Left forelimb (tissue), 1 donor: ENCODE measurements around the gene EXD2.
"Not testable (repeated sequence)": the region's sequence is repeated elsewhere in the genome, so short reads cannot be mapped to it uniquely, and the experiment has no call there.

Experiments
- DNase-seq: peaks from one replicate; pipeline ENCODE4 v3.0.0-alpha.2; 2018; ENCODE audit warnings: low spot score

EXD2 gene

GRCh38 chr14:69193721-69194120, 2.4 kb downstream of the EXD2 start:
- no peak for DNase-seq

- no peak for DNase-seq
These were observed 8.5 kb downstream of the EXD2 start for GRCh38 chr14:69199786-69200185.

GRCh38 chr14:69204753-69205152, 13.5 kb downstream of the EXD2 start:
- no peak for DNase-seq

- no peak for DNase-seq
These were observed 16.2 kb downstream of the EXD2 start for GRCh38 chr14:69207435-69208041.

- DNase-seq: no peak
These were observed 17.4 kb downstream of the EXD2 start for GRCh38 chr14:69208666-69209065.

- DNase-seq: no peak
These were observed 23.1 kb downstream of the EXD2 start for GRCh38 chr14:69214393-69214792.

- not testable (repeated sequence) for DNase-seq
These were observed 26.4 kb downstream of the EXD2 start for GRCh38 chr14:69217663-69218062.

GRCh38 chr14:69224946-69225345, 33.6 kb downstream of the EXD2 start:
- DNase-seq: no peak

GRCh38 chr14:69226178-69226577, 34.9 kb downstream of the EXD2 start:
- DNase-seq: no peak

- no peak for DNase-seq
These were observed 35.4 kb downstream of the EXD2 start for GRCh38 chr14:69226736-69227135.

- DNase-seq: no peak
These were observed 40.2 kb downstream of the EXD2 start for GRCh38 chr14:69231486-69231885.

GRCh38 chr14:69232388-69232787, 41.1 kb downstream of the EXD2 start:
- no peak for DNase-seq

- DNase-seq: no peak
These were observed 42.8 kb downstream of the EXD2 start for GRCh38 chr14:69234106-69234505.

GRCh38 chr14:69235708-69236107, 44.4 kb downstream of the EXD2 start:
- DNase-seq: no peak

- no peak for DNase-seq
These were observed 45.8 kb downstream of the EXD2 start for GRCh38 chr14:69237142-69237541.

- DNase-seq: no peak
These were observed 46.3 kb downstream of the EXD2 start for GRCh38 chr14:69237584-69237983.

GRCh38 chr14:69238883-69239282, 47.6 kb downstream of the EXD2 start:
- DNase-seq: no peak

- no peak for DNase-seq
These were observed 49.4 kb downstream of the EXD2 start for GRCh38 chr14:69240527-69241173.

GRCh38 chr14:69241577-69241976, 50.3 kb downstream of the EXD2 start:
- DNase-seq: no peak

GRCh38 chr14:69242311-69243224, 51.3 kb downstream of the EXD2 start:
- no peak for DNase-seq

- DNase-seq: no peak
These were observed 53.6 kb downstream of the EXD2 start for GRCh38 chr14:69244946-69245345.

GRCh38 chr14:69246331-69246730, 55.0 kb downstream of the EXD2 start:
- no peak for DNase-seq
